ENCODE data around the gene KRTAP4-16. TPM values are rescaled to one million over a fixed set of nuclear protein-coding genes. Genes with fewer than 3 reads are reported as not detected.
"Not testable (repeated sequence)": the region's sequence is repeated elsewhere in the genome, so short reads cannot be mapped to it uniquely, and the experiment has no call there.

KRTAP4-16 gene
- total and polyA plus RNA-seq, 10 donors, result not detected

GRCh38 chr17:41057547-41057946 lies 44.5 kb downstream of the KRTAP4-16 start:
- intact Hi-C loops (cut with DNase I; ENCODE audit: low total_unique reads), result no loop called here
- no peaks in the 10 kb centered on the region for H3K4me1 ChIP-seq
- peaks cover 0 to 56% (median 7%) of the 10 kb centered on the region in 7 donors for H3K27me3 ChIP-seq (replicated peaks in 1 of 7)
- no peak overlapping the region for H3K27ac ChIP-seq
- 90 to 100% (median 95%) methylated on average over 1 of the region's 1 CpG for WGBS, 5 donors
- TF ChIP-seq, protein P1, sequence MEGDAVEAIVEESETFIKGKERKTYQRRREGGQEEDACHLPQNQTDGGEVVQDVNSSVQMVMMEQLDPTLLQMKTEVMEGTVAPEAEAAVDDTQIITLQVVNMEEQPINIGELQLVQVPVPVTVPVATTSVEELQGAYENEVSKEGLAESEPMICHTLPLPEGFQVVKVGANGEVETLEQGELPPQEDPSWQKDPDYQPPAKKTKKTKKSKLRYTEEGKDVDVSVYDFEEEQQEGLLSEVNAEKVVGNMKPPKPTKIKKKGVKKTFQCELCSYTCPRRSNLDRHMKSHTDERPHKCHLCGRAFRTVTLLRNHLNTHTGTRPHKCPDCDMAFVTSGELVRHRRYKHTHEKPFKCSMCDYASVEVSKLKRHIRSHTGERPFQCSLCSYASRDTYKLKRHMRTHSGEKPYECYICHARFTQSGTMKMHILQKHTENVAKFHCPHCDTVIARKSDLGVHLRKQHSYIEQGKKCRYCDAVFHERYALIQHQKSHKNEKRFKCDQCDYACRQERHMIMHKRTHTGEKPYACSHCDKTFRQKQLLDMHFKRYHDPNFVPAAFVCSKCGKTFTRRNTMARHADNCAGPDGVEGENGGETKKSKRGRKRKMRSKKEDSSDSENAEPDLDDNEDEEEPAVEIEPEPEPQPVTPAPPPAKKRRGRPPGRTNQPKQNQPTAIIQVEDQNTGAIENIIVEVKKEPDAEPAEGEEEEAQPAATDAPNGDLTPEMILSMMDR (IDR thresholded peaks at IDR 0.05 in 8 of 11, conservative IDR thresholded peaks at IDR 0.05 in 3 of 11), result no peak
- no peak for TF ChIP-seq POLR2AphosphoS5 (IDR thresholded peaks at IDR 0.05)
- no peak for TF ChIP-seq POLR2A (IDR thresholded peaks at IDR 0.05)
- no peaks in the 10 kb centered on the region for H3K36me3 ChIP-seq
- no peak for DNase-seq
- H3K9me3 ChIP-seq, result peaks cover 0 to 10% (median 3%) of the 10 kb centered on the region in 8 donors
- no peak overlapping the region for H3K4me3 ChIP-seq

DNA sequence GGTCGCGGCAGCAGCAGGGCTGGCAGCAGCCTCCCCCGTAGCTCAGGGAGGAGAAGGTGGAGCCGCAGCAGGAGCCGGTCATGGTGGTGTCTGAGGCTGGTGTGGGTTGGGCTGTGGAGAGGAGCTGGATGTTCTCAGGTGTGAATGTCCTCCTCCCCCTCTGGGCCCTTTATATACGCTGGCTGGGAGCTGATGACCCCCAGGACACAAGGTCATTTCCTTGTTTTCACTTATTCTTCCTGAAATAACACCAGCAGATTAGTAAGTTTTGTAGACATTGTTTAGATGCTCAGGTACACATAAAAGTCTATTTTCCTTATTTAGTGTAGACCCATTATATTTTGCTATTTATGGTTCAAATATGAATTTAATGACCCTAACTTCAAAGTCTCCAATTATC lies 46.9 kb downstream of the KRTAP4-16 start, which contains the start of gene KRTAP2-2:
Gene KRTAP2-2 (minus strand): TSS at position 101 of the 400 bp plus-strand sequence. CDS start 19 bp downstream, at position 82.
- H3K4me1 ChIP-seq; H3K36me3 ChIP-seq; H3K27ac ChIP-seq; H3K9me3 ChIP-seq; H3K4me3 ChIP-seq; DNase-seq; intact Hi-C loops (cut with DNase I; ENCODE audit: low total_unique reads): not testable (repeated sequence)
- H3K27me3 ChIP-seq (replicated peaks in 1 of 7), result peaks cover 0 to 45% (median 4%) of the 10 kb centered on the region in 7 donors
- 27 to 75% (median 54%) methylated on average over 1 of the region's 6 CpGs for WGBS, 5 donors

- H3K36me3 ChIP-seq; H3K4me3 ChIP-seq; DNase-seq; H3K27ac ChIP-seq; intact Hi-C loops (cut with DNase I; ENCODE audit: low total_unique reads); H3K4me1 ChIP-seq; H3K9me3 ChIP-seq: not testable (repeated sequence)
- WGBS, 5 donors, result 74 to 82% (median 79%) methylated on average over 7 to 9 of the region's 9 CpGs
- peaks cover 0 to 46% (median 0%) of the 10 kb centered on the region in 7 donors for H3K27me3 ChIP-seq (replicated peaks in 1 of 7)
Measured at GRCh38 chr17:41054556-41054955, 47.5 kb downstream of the KRTAP4-16 start.

DNA sequence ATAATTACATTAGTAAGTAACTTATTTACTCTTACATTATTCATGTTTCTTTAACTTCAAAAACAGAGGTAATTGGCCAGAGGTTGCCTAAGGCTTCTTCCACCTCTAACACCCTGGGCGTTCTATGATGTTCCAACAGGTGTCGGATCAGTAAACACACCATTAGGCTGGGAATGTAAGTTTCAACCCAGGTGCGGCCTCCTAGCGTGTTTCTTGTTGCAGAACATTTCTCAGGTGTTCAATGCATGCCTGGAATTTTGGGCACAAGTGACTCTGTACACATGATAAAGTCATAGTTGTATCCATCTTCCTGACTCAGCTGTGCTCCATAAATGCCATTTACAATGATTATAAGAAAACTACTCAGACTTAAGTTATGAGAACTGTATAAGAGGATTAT lies 48.0 kb downstream of the KRTAP4-16 start:
- 89 to 93% (median 91%) methylated on average over 4 of the region's 4 CpGs for WGBS, 5 donors
- intact Hi-C loops (cut with DNase I; ENCODE audit: low total_unique reads), result no loop called here
- Histone ChIP-seq H3K4me3 (no peak overlapping the region), H3K4me1 (no peaks in the 10 kb centered on the region), H3K27ac (no peak overlapping the region), H3K27me3 (replicated peaks in 1 of 7) (peaks cover 0 to 41% (median 2%) of the 10 kb centered on the region in 7 donors), H3K36me3 (no peaks in the 10 kb centered on the region), H3K9me3 (peaks cover 0 to 10% (median 3%) of the 10 kb centered on the region in 8 donors)
- TF ChIP-seq POLR2AphosphoS5 (IDR thresholded peaks at IDR 0.05), result no peak
- TF ChIP-seq, protein P1 (IDR thresholded peaks at IDR 0.05 in 8 of 11, conservative IDR thresholded peaks at IDR 0.05 in 3 of 11), result no peak
- no peak for TF ChIP-seq POLR2A (IDR thresholded peaks at IDR 0.05)
- no peak for DNase-seq

- H3K4me1 ChIP-seq, result no peaks in the 10 kb centered on the region
- intact Hi-C loops (cut with DNase I; ENCODE audit: low total_unique reads), result no loop called here
- peaks cover 0 to 5% (median 2%) of the 10 kb centered on the region in 8 donors for H3K9me3 ChIP-seq
- no peak overlapping the region for H3K4me3 ChIP-seq
- H3K27me3 ChIP-seq (replicated peaks in 1 of 7), result peaks cover 0 to 39% (median 9%) of the 10 kb centered on the region in 7 donors
- no peak for DNase-seq
- H3K27ac ChIP-seq, result no peak overlapping the region
- TF ChIP-seq, protein P1 (IDR thresholded peaks at IDR 0.05 in 8 of 11, conservative IDR thresholded peaks at IDR 0.05 in 3 of 11), result no peak
- TF ChIP-seq POLR2A (IDR thresholded peaks at IDR 0.05) (no peak), POLR2AphosphoS5 (IDR thresholded peaks at IDR 0.05) (no peak)
- H3K36me3 ChIP-seq, result no peaks in the 10 kb centered on the region
Measured at GRCh38 chr17:41052566-41052965, 49.4 kb downstream of the KRTAP4-16 start.

Other genes starting within 250 kb of the KRTAP4-16 start
Only the 30 nearest of the 39 such genes appear.
- gene KRT39, start 135.3 kb downstream of the KRTAP4-16 start, total RNA-seq, result not detected
- gene KRT39, start 135.3 kb downstream of the KRTAP4-16 start, polyA plus RNA-seq, result not detected
- not detected for gene KRT40, start 117.9 kb downstream of the KRTAP4-16 start, total RNA-seq
- not detected for gene KRT40, start 117.9 kb downstream of the KRTAP4-16 start, polyA plus RNA-seq
- gene KRTAP3-3, start 108.0 kb downstream of the KRTAP4-16 start, total RNA-seq, result not detected
- not detected for gene KRTAP3-3, start 108.0 kb downstream of the KRTAP4-16 start, polyA plus RNA-seq
- not detected for gene KRTAP3-2, start 102.3 kb downstream of the KRTAP4-16 start, total RNA-seq
- gene KRTAP3-2, start 102.3 kb downstream of the KRTAP4-16 start, polyA plus RNA-seq, result not detected
- not detected for gene KRTAP3-1, start 93.1 kb downstream of the KRTAP4-16 start, total RNA-seq
- not detected for gene KRTAP3-1, start 93.1 kb downstream of the KRTAP4-16 start, polyA plus RNA-seq
- not detected for gene KRTAP1-5, start 75.0 kb downstream of the KRTAP4-16 start, total RNA-seq
- gene KRTAP1-5, start 75.0 kb downstream of the KRTAP4-16 start, polyA plus RNA-seq, result not detected
- not detected for gene KRTAP1-4, start 72.0 kb downstream of the KRTAP4-16 start, total RNA-seq
- not detected for gene KRTAP1-4, start 72.0 kb downstream of the KRTAP4-16 start, polyA plus RNA-seq
- not detected for gene KRTAP1-3, start 67.3 kb downstream of the KRTAP4-16 start, total RNA-seq
- not detected for gene KRTAP1-3, start 67.3 kb downstream of the KRTAP4-16 start, polyA plus RNA-seq
- gene KRTAP1-1, start 60.8 kb downstream of the KRTAP4-16 start, total RNA-seq, result not detected
- gene KRTAP1-1, start 60.8 kb downstream of the KRTAP4-16 start, polyA plus RNA-seq, result not detected
- gene KRTAP2-1, start 54.9 kb downstream of the KRTAP4-16 start, total RNA-seq, result not detected
- not detected for gene KRTAP2-1, start 54.9 kb downstream of the KRTAP4-16 start, polyA plus RNA-seq
- not detected for gene KRTAP2-2, start 47.0 kb downstream of the KRTAP4-16 start, total RNA-seq
- gene KRTAP2-2, start 47.0 kb downstream of the KRTAP4-16 start, polyA plus RNA-seq, result not detected
- gene KRTAP2-3, start 42.1 kb downstream of the KRTAP4-16 start, total RNA-seq, result not detected
- not detected for gene KRTAP2-3, start 42.1 kb downstream of the KRTAP4-16 start, polyA plus RNA-seq
- not detected for gene KRTAP2-4, start 36.3 kb downstream of the KRTAP4-16 start, total RNA-seq
- not detected for gene KRTAP2-4, start 36.3 kb downstream of the KRTAP4-16 start, polyA plus RNA-seq
- not detected for gene KRTAP4-7, start 18.1 kb downstream of the KRTAP4-16 start, total RNA-seq
- gene KRTAP4-7, start 18.1 kb downstream of the KRTAP4-16 start, polyA plus RNA-seq, result not detected
- not detected for gene KRTAP4-8, start 4.1 kb downstream of the KRTAP4-16 start, total RNA-seq
- gene KRTAP4-8, start 4.1 kb downstream of the KRTAP4-16 start, polyA plus RNA-seq, result not detected
- not detected for gene KRTAP4-9, start 3.2 kb upstream of the KRTAP4-16 start, total RNA-seq
- not detected for gene KRTAP4-9, start 3.2 kb upstream of the KRTAP4-16 start, polyA plus RNA-seq
- gene KRTAP4-11, start 16.2 kb upstream of the KRTAP4-16 start, total RNA-seq, result not detected
- gene KRTAP4-11, start 16.2 kb upstream of the KRTAP4-16 start, polyA plus RNA-seq, result not detected
- not detected for gene KRTAP4-12, start 22.0 kb upstream of the KRTAP4-16 start, total RNA-seq
- not detected for gene KRTAP4-12, start 22.0 kb upstream of the KRTAP4-16 start, polyA plus RNA-seq
- not detected for gene KRTAP4-6, start 38.3 kb upstream of the KRTAP4-16 start, total RNA-seq
- gene KRTAP4-6, start 38.3 kb upstream of the KRTAP4-16 start, polyA plus RNA-seq, result not detected
- gene KRTAP4-5, start 47.6 kb upstream of the KRTAP4-16 start, total RNA-seq, result not detected
- gene KRTAP4-5, start 47.6 kb upstream of the KRTAP4-16 start, polyA plus RNA-seq, result not detected
- gene KRTAP4-4, start 58.5 kb upstream of the KRTAP4-16 start, total RNA-seq, result not detected
- gene KRTAP4-4, start 58.5 kb upstream of the KRTAP4-16 start, polyA plus RNA-seq, result not detected
- not detected for gene KRTAP4-3, start 66.0 kb upstream of the KRTAP4-16 start, total RNA-seq
- gene KRTAP4-3, start 66.0 kb upstream of the KRTAP4-16 start, polyA plus RNA-seq, result not detected
- not detected for gene KRTAP4-2, start 76.0 kb upstream of the KRTAP4-16 start, total RNA-seq
- gene KRTAP4-2, start 76.0 kb upstream of the KRTAP4-16 start, polyA plus RNA-seq, result not detected
- not detected for gene KRTAP4-1, start 82.7 kb upstream of the KRTAP4-16 start, total RNA-seq
- gene KRTAP4-1, start 82.7 kb upstream of the KRTAP4-16 start, polyA plus RNA-seq, result not detected
- not detected for gene KRTAP9-1, start 87.7 kb upstream of the KRTAP4-16 start, total RNA-seq
- not detected for gene KRTAP9-1, start 87.7 kb upstream of the KRTAP4-16 start, polyA plus RNA-seq
- gene KRTAP9-2, start 124.4 kb upstream of the KRTAP4-16 start, total RNA-seq, result not detected
- not detected for gene KRTAP9-2, start 124.4 kb upstream of the KRTAP4-16 start, polyA plus RNA-seq
- not detected for gene KRTAP9-3, start 130.2 kb upstream of the KRTAP4-16 start, total RNA-seq
- gene KRTAP9-3, start 130.2 kb upstream of the KRTAP4-16 start, polyA plus RNA-seq, result not detected
- not detected for gene KRTAP9-8, start 135.8 kb upstream of the KRTAP4-16 start, total RNA-seq
- not detected for gene KRTAP9-8, start 135.8 kb upstream of the KRTAP4-16 start, polyA plus RNA-seq
- not detected for gene KRTAP9-4, start 147.5 kb upstream of the KRTAP4-16 start, total RNA-seq
- not detected for gene KRTAP9-4, start 147.5 kb upstream of the KRTAP4-16 start, polyA plus RNA-seq
- gene KRTAP9-9, start 153.2 kb upstream of the KRTAP4-16 start, total RNA-seq, result not detected
- gene KRTAP9-9, start 153.2 kb upstream of the KRTAP4-16 start, polyA plus RNA-seq, result not detected

Measured in spleen (tissue), 11 donors.